Immature natural killer cell (primary cell): ENCODE results near the gene MYO5A. TPM values are rescaled to one million over a fixed set of nuclear protein-coding genes. Genes with fewer than 3 reads are reported as not detected.

Experiments
- DNase-seq, 3 donors: peaks; one replicate each; pipeline ENCODE4 v3.0.0; 2022; ENCODE audit warnings: mixed read lengths in 1 of 3
- H3K27ac Mint-ChIP-seq, 6 donors: one replicate each; pipeline ENCODE4 v1.8.0; 2020; ENCODE audit warnings: mixed read lengths in 6 of 6, mild to moderate bottlenecking in 5 of 6, inconsistent platforms in 4 of 6, moderate library complexity in 3 of 6
- H3K27me3 Mint-ChIP-seq, 3 donors: one replicate each; pipeline ENCODE4 v1.8.0; 2020 to 2021; ENCODE audit warnings: low read depth in 3 of 3, mild to moderate bottlenecking in 3 of 3, mixed read lengths in 3 of 3, moderate library complexity in 3 of 3, inconsistent platforms in 1 of 3
- H3K36me3 Mint-ChIP-seq, 3 donors: one replicate each; pipeline ENCODE4 v1.8.0; 2020; ENCODE audit warnings: mixed read lengths in 3 of 3, inconsistent platforms in 2 of 3, mild to moderate bottlenecking in 2 of 3
- H3K4me1 Mint-ChIP-seq, 2 donors: one replicate each; pipeline ENCODE4 v1.8.0; 2020; ENCODE audit warnings: inconsistent platforms in 2 of 2, mild to moderate bottlenecking in 2 of 2, mixed read lengths in 2 of 2, moderate library complexity in 1 of 2
- H3K4me3 Mint-ChIP-seq, 5 donors: one replicate each; pipeline ENCODE4 v1.8.0; 2020; ENCODE audit warnings: mild to moderate bottlenecking in 5 of 5, mixed read lengths in 5 of 5, inconsistent platforms in 3 of 5, moderate library complexity in 3 of 5
- H3K9me3 Mint-ChIP-seq, 6 donors: one replicate each; pipeline ENCODE4 v1.8.0; 2020; ENCODE audit warnings: mild to moderate bottlenecking in 6 of 6, mixed read lengths in 6 of 6, inconsistent platforms in 4 of 6, moderate library complexity in 3 of 6
- polyA plus RNA-seq, 3 donors: library from polyadenylated mRNA; unstranded; fragments of 300-500 nt; fragmentation: Illumina TruSeq; gene quantifications; one replicate each; pipeline ENCODE4 v1.2.3, GENCODE V29; 2021

MYO5A gene
- polyA plus RNA-seq, 3 donors from 2014 or later = 2.0 to 10.9 (median 5.9) TPM

- Mint-ChIP-seq H3K27ac (no peak overlapping the region), H3K9me3 (no peaks in the 10 kb centered on the region), H3K4me3 (no peak overlapping the region), H3K27me3 (no peaks in the 10 kb centered on the region), H3K36me3 (peaks cover 14 to 34% (median 30%) of the 10 kb centered on the region in 3 donors), H3K4me1 (no peaks in the 10 kb centered on the region)
- DNase-seq = no peak
Measured at GRCh38 chr15:52405856-52406255, 122.8 kb downstream of the MYO5A start.

DNA sequence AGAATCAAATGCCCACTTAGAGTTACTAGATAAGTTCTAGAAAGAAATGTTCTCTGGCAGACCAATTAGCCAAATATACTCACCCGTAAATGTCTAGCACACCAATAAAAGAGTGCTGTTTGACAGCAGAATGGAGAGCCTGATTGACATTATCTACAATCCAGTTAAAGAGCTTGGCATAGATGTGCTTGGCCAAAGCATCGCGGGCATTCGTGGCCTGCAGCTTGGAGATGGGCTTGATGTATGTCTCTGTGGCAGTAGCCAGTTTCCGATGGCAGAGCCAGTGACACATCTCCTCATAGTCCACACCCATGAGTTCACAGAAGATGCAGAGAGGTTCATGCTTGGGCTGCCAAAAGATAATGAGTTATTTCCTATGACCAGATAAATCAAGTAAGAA, 131.6 kb downstream of the MYO5A start:
- DNase-seq = no peak
- no peak overlapping the region for H3K4me3 Mint-ChIP-seq
- no peaks in the 10 kb centered on the region for H3K9me3 Mint-ChIP-seq
- H3K4me1 Mint-ChIP-seq = no peaks in the 10 kb centered on the region
- H3K36me3 Mint-ChIP-seq = peaks cover 6 to 30% (median 18%) of the 10 kb centered on the region in 3 donors
- no peak overlapping the region for H3K27ac Mint-ChIP-seq
- H3K27me3 Mint-ChIP-seq = no peaks in the 10 kb centered on the region

DNA sequence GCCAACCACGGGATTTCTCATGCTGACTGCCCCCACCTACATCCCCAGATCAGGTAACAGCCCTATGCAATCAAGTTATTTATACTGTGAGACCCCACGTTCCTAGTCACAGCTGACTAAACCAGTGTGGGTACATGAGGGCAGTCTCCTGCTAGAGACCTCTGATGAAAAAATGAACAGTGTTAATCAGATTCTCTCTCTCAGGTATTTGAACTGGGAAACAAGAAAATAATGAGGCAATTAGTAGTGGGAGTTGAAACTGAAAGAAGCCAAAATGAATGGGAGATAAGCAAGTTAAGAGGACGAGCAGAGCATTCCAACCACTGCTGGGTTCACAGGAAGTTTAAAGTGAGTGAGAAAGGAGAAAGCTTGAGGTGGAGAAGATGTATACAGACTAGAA, 134.6 kb downstream of the MYO5A start:
- peaks cover 6 to 31% (median 28%) of the 10 kb centered on the region in 3 donors for H3K36me3 Mint-ChIP-seq
- H3K4me1 Mint-ChIP-seq = no peaks in the 10 kb centered on the region
- DNase-seq = no peak
- H3K4me3 Mint-ChIP-seq = no peak overlapping the region
- no peaks in the 10 kb centered on the region for H3K27me3 Mint-ChIP-seq
- H3K27ac Mint-ChIP-seq = peak overlapping the region in 1 of 6 donors; percentile 41
- H3K9me3 Mint-ChIP-seq = no peaks in the 10 kb centered on the region

DNA sequence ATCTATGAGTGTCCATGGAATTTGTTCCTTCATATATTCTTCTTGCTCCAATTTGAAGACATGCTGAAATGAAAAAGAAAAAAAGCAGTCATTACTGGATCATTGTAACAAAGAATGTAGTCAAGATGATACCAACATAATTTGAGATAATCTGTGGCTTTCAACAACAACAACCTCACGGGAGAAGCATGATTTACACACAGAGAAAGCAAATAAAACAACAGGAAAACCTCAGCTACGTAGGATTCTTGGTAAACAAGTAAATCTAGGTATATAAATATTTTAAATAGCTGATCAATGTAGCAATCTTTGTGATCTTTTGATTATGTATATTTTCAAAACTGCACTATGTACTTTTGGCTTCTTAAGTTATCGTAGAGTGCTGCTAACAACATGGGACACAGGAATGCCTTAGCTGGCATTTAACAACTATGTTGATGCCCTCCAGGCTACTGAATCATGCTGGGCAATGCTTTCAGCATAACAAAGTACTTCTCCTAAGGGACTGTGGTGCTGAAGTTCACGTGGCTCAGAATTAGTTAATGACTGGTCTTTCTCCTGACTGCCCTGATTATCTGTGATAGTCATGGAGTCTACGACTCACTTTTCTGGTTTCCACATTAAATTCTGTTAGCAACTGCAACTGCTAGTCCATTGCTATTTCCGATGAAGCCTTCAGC, 136.5 kb downstream of the MYO5A start:
- no peak for DNase-seq
- H3K27ac Mint-ChIP-seq = peak overlapping the region in 1 of 6 donors; percentile 23
- no peak overlapping the region for H3K4me3 Mint-ChIP-seq
- peaks cover 6 to 37% (median 23%) of the 10 kb centered on the region in 3 donors for H3K36me3 Mint-ChIP-seq
- H3K4me1 Mint-ChIP-seq = no peaks in the 10 kb centered on the region
- H3K27me3 Mint-ChIP-seq = no peaks in the 10 kb centered on the region
- H3K9me3 Mint-ChIP-seq = no peaks in the 10 kb centered on the region

DNA sequence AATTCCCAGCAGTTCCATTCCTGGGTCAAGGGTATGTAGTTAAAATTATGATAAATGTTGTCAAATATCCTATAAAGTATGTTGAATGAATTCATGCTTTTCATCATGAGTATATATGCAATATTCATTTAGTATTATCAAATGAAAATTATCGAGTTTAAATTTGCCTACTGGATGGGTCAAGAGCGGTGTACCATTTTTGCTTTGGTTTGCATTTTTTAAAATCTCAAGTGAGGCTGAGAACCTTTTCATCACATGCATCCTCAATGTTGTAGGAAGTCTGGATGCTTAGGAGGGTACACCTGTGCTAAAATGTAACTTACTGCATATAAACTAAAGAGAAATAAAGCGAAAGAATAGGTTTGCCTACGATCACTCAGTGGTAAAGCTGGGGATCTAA, 137.6 kb downstream of the MYO5A start:
- no peaks in the 10 kb centered on the region for H3K9me3 Mint-ChIP-seq
- H3K4me1 Mint-ChIP-seq = no peaks in the 10 kb centered on the region
- H3K27ac Mint-ChIP-seq = no peak overlapping the region
- peaks cover 6 to 33% (median 16%) of the 10 kb centered on the region in 3 donors for H3K36me3 Mint-ChIP-seq
- H3K4me3 Mint-ChIP-seq = no peak overlapping the region
- no peak for DNase-seq
- H3K27me3 Mint-ChIP-seq = no peaks in the 10 kb centered on the region

- Mint-ChIP-seq H3K27ac (no peak overlapping the region), H3K4me1 (no peaks in the 10 kb centered on the region), H3K9me3 (no peaks in the 10 kb centered on the region), H3K4me3 (no peak overlapping the region), H3K36me3 (peaks cover 22 to 42% (median 23%) of the 10 kb centered on the region in 3 donors), H3K27me3 (no peaks in the 10 kb centered on the region)
- DNase-seq = no peak
Measured at GRCh38 chr15:52385670-52386069, 143.0 kb downstream of the MYO5A start.

GRCh38 chr15:52383100-52383588, 145.5 kb downstream of the MYO5A start:
- Mint-ChIP-seq H3K36me3 (peaks cover 32 to 53% (median 36%) of the 10 kb centered on the region in 3 donors), H3K27ac (peak overlapping the region in 2 of 6 donors; percentile 13 to 62), H3K4me3 (no peak overlapping the region)

DNA sequence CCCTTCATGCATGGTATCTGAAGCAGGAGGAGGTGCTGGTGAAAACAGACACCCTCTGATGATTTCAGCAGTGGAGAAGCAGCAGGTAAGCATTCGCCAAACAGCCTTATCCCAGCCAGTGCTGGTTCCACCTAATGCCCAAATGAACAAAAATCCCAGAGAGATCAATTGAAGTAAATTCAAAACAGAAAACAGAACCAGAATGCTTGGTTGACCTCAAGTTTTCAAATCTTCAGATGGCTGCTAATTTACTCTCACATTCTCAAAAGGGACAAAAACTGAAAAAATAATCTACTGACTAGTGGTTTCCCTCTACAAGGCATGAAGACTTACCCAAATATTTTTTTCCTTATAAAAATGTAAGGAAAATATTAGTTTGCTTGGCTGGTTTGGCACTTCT, 146.0 kb downstream of the MYO5A start:
- Mint-ChIP-seq H3K4me3 (no peak overlapping the region), H3K27ac (no peak overlapping the region), H3K9me3 (no peaks in the 10 kb centered on the region), H3K27me3 (peaks cover 0 to 2% (median 2%) of the 10 kb centered on the region in 3 donors), H3K4me1 (no peaks in the 10 kb centered on the region), H3K36me3 (peaks cover 32 to 54% (median 36%) of the 10 kb centered on the region in 3 donors)
- no peak for DNase-seq

More at GRCh38 chr15:52383100-52383588, 145.5 kb downstream of the MYO5A start:
- Mint-ChIP-seq H3K27me3 (no peaks in the 10 kb centered on the region), H3K4me1 (no peaks in the 10 kb centered on the region), H3K9me3 (no peaks in the 10 kb centered on the region)
- DNase-seq = no peak

GRCh38 chr15:52379395-52380106, 149.1 kb downstream of the MYO5A start:
- Mint-ChIP-seq H3K27me3 (peaks cover 0 to 2% (median 2%) of the 10 kb centered on the region in 3 donors), H3K9me3 (no peaks in the 10 kb centered on the region)

DNA sequence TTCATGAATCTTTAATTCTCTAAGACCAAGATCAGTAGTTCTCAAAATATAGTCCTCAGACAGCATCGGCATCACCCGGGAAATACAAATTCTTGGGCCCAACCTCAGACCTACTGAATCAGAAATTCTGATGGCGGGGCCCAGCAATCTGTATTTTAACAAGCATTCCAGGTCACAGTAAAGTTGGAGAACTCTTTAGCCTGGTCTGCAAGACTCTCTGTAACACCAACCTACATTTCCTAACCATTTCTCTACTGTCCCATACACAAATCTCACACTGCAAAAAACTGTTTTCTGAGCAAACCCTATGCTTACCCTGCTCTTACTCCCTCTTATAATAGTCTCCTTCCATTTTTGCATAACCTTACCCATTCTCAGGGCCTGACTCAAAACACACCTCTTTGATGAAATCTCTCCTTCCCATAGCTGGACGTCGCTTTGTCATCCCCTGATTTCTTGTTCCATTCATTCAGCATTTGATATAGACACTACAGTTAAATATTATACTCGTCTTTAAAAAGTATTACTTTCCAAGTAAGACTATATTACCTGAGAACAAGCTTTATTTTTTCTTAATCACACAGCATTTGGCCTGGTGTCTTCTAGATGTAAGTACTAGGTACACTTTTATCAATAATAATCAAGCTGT, 149.8 kb downstream of the MYO5A start:
- peaks cover 50 to 75% (median 56%) of the 10 kb centered on the region in 3 donors for H3K36me3 Mint-ChIP-seq
- H3K4me3 Mint-ChIP-seq = no peak overlapping the region
- no peak for DNase-seq
- H3K4me1 Mint-ChIP-seq = no peaks in the 10 kb centered on the region
- H3K9me3 Mint-ChIP-seq = no peaks in the 10 kb centered on the region
- no peak overlapping the region for H3K27ac Mint-ChIP-seq
- peaks cover 0 to 2% (median 2%) of the 10 kb centered on the region in 3 donors for H3K27me3 Mint-ChIP-seq

More at GRCh38 chr15:52379395-52380106, 149.1 kb downstream of the MYO5A start:
- Mint-ChIP-seq H3K4me3 (no peak overlapping the region), H3K27ac (peak overlapping the region in 3 of 6 donors; percentile 17 to 55 (median 46)), H3K36me3 (peaks cover 48 to 75% (median 54%) of the 10 kb centered on the region in 3 donors), H3K4me1 (no peaks in the 10 kb centered on the region)
- DNase-seq = no peak

DNA sequence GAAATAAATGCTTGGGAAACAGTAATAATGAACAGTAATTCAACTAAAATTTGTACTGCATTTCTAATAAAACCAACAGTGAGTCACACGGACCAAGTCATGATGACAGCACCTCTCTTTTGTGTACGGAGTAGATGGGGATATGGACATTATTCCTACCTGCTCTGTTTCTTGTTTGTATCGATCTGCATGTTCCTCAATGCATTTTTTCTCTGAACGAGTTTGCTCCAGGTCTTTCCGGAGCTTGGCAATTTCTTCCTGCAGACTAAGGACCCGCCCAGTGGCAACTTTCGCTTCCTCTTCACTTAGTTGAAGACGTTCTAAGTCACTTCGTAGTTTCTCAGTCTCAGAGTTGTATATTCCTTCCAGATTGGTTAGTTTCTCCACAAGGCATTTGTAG, 158.7 kb downstream of the MYO5A start:
- H3K27ac Mint-ChIP-seq = no peak overlapping the region
- no peaks in the 10 kb centered on the region for H3K9me3 Mint-ChIP-seq
- DNase-seq = no peak
- H3K36me3 Mint-ChIP-seq = peaks cover 37 to 81% (median 59%) of the 10 kb centered on the region in 3 donors
- H3K4me1 Mint-ChIP-seq = no peaks in the 10 kb centered on the region
- peaks cover 0 to 2% (median 1%) of the 10 kb centered on the region in 3 donors for H3K27me3 Mint-ChIP-seq
- no peak overlapping the region for H3K4me3 Mint-ChIP-seq

DNA sequence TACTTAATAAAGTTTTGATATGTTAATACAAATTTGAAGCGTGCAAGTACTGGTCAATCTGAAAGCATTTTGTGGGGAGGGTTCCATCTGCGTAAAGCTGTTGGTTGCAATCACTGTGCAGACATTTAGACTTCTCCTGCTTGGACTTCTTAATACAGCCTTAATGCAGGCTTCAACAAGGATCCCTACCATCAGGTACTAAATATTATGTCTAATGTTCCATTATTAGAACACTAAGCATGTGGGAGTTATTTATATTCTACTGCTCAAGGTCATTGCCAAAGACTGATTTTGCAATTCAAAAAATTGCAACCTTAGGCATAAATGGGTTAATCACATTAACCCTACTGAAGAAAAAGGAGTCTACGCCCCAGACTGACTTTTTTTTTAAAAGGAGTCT, 159.2 kb downstream of the MYO5A start:
- peaks cover 36 to 79% (median 56%) of the 10 kb centered on the region in 3 donors for H3K36me3 Mint-ChIP-seq
- no peak overlapping the region for H3K27ac Mint-ChIP-seq
- H3K27me3 Mint-ChIP-seq = peaks cover 0 to 2% (median 1%) of the 10 kb centered on the region in 3 donors
- no peak overlapping the region for H3K4me3 Mint-ChIP-seq
- no peaks in the 10 kb centered on the region for H3K4me1 Mint-ChIP-seq
- no peaks in the 10 kb centered on the region for H3K9me3 Mint-ChIP-seq
- DNase-seq = no peak

DNA sequence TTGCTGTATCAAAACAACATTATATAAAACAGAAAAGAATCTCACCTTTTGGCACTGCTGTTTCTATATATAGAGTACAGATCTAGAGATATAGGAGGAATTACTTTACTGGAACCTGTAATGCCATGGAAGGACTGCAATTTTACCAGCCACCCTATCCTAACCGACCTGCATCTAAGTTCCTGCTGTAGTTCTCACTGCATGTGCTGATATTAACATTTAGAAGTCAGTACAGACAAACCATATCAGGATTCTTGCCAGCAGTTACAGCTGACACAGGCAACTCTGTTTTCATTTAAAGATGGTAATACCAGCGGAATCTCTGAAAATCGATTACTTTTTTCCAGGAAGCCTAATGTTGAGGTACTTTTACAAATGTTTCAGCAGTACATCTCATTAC, 159.7 kb downstream of the MYO5A start:
- no peak for DNase-seq
- H3K9me3 Mint-ChIP-seq = no peaks in the 10 kb centered on the region
- H3K4me1 Mint-ChIP-seq = no peaks in the 10 kb centered on the region
- no peak overlapping the region for H3K27ac Mint-ChIP-seq
- peaks cover 33 to 79% (median 55%) of the 10 kb centered on the region in 3 donors for H3K36me3 Mint-ChIP-seq
- peaks cover 0 to 2% (median 1%) of the 10 kb centered on the region in 3 donors for H3K27me3 Mint-ChIP-seq
- no peak overlapping the region for H3K4me3 Mint-ChIP-seq

- peaks cover 35 to 80% (median 59%) of the 10 kb centered on the region in 3 donors for H3K36me3 Mint-ChIP-seq
- H3K4me3 Mint-ChIP-seq = no peak overlapping the region
- DNase-seq = no peak
- no peaks in the 10 kb centered on the region for H3K9me3 Mint-ChIP-seq
- no peaks in the 10 kb centered on the region for H3K4me1 Mint-ChIP-seq
- H3K27me3 Mint-ChIP-seq = peaks cover 0 to 2% (median 1%) of the 10 kb centered on the region in 3 donors
- H3K27ac Mint-ChIP-seq = peak overlapping the region in 1 of 6 donors; percentile 8
Measured at GRCh38 chr15:52368402-52368801, 160.3 kb downstream of the MYO5A start.
